Activated naive CD4-positive, alpha-beta T cell treated with anti-CD3 and anti-CD28 coated beads, Interleukin-2, amount 50 U/mL, for 72 hours (primary cell): ENCODE results near the gene F9. TPM values are rescaled to one million over a fixed set of nuclear protein-coding genes. Genes with fewer than 3 reads are reported as not detected.

Source experiments
- ATAC-seq, 2 donors: fragments of 150-1000 bp; cut with Tn5 transposase; 2 replicates each; pipeline ENCODE4 v1.10.0; 2021; ENCODE audit warnings: mild to moderate bottlenecking in 2 of 2, moderate library complexity in 2 of 2
- DNase-seq, 2 donors: peaks; one replicate each; pipeline ENCODE4 v3.0.0; 2021 to 2022; ENCODE audit warnings: low spot score in 2 of 2
- H3K27ac Mint-ChIP-seq, 2 donors: one replicate each; pipeline ENCODE4 v1.8.0; 2022; ENCODE audit warnings: mild to moderate bottlenecking in 2 of 2, mixed read lengths in 2 of 2
- H3K36me3 Mint-ChIP-seq, 2 donors: one replicate each; pipeline ENCODE4 v1.8.0; 2022; ENCODE audit warnings: mixed read lengths in 2 of 2
- H3K9me3 Mint-ChIP-seq, 2 donors: one replicate each; pipeline ENCODE4 v1.8.0; 2022; ENCODE audit warnings: mixed read lengths in 2 of 2
- total RNA-seq, 2 donors: library from RNA; stranded (reverse); gene quantifications; one replicate each; pipeline ENCODE4 v1.2.3, GENCODE V29; 2022

F9 gene
- total RNA-seq, 2 donors from 2014 or later: not detected

- no peak overlapping the region for H3K27ac Mint-ChIP-seq
- no peaks in the 10 kb centered on the region for H3K36me3 Mint-ChIP-seq
- no peak for DNase-seq
- ATAC-seq: no peak
- H3K9me3 Mint-ChIP-seq: no peaks in the 10 kb centered on the region
These were observed 29.7 kb downstream of the F9 start for GRCh38 chrX:139560221-139560620.

GRCh38 chrX:139563251-139563650 lies 32.7 kb downstream of the F9 start:
- no peak for DNase-seq
- H3K9me3 Mint-ChIP-seq: no peaks in the 10 kb centered on the region

GRCh38 chrX:139566981-139567380 lies 36.4 kb downstream of the F9 start:
- Mint-ChIP-seq H3K36me3 (no peaks in the 10 kb centered on the region), H3K9me3 (no peaks in the 10 kb centered on the region), H3K27ac (no peak overlapping the region)
- ATAC-seq (no peak), DNase-seq (no peak)

More at GRCh38 chrX:139563251-139563650, 32.7 kb downstream of the F9 start:
- no peak overlapping the region for H3K27ac Mint-ChIP-seq
- H3K36me3 Mint-ChIP-seq: no peaks in the 10 kb centered on the region
- ATAC-seq: no peak

- ATAC-seq (no peak), DNase-seq (no peak)
- Mint-ChIP-seq H3K9me3 (no peaks in the 10 kb centered on the region), H3K36me3 (no peaks in the 10 kb centered on the region), H3K27ac (no peak overlapping the region)
These were observed 50.5 kb downstream of the F9 start for GRCh38 chrX:139581068-139581467.

- no peaks in the 10 kb centered on the region for H3K9me3 Mint-ChIP-seq
- H3K36me3 Mint-ChIP-seq: no peaks in the 10 kb centered on the region
- DNase-seq (no peak), ATAC-seq (no peak)
- H3K27ac Mint-ChIP-seq: no peak overlapping the region
These were observed 55.1 kb downstream of the F9 start for GRCh38 chrX:139585613-139586012.

- ATAC-seq (no peak), DNase-seq (no peak)
- no peaks in the 10 kb centered on the region for H3K36me3 Mint-ChIP-seq
- peaks cover 0 to 4% of the 10 kb centered on the region in 2 donors for H3K9me3 Mint-ChIP-seq
- no peak overlapping the region for H3K27ac Mint-ChIP-seq
These were observed 65.5 kb downstream of the F9 start for GRCh38 chrX:139596068-139596467.

GRCh38 chrX:139600105-139600504 lies 69.6 kb downstream of the F9 start:
- ATAC-seq (no peak), DNase-seq (no peak)
- peaks cover 0 to 4% of the 10 kb centered on the region in 2 donors for H3K9me3 Mint-ChIP-seq
- no peak overlapping the region for H3K27ac Mint-ChIP-seq
- H3K36me3 Mint-ChIP-seq: no peaks in the 10 kb centered on the region

Other genes with a start within 250 kb of the F9 start
- under 1 TPM; 0.23 to 0.72 TPM for gene MCF2, start 177.4 kb downstream of the F9 start, total RNA-seq